Activated CD4-positive, alpha-beta T cell treated with anti-CD3 and anti-CD28 coated beads, Interleukin-2, amount 50 U/mL, for 4 hours (primary cell): Measurements from ENCODE around the gene TRIM40.
A peak's percentile ranks its signal among the peaks of the same experiment; 100 is the strongest.

Experiments used
- DNase-seq, 2 experiments: peaks; one replicate each; pipeline ENCODE4 v3.0.0-alpha.2; 2020

Gene TRIM40

DNA sequence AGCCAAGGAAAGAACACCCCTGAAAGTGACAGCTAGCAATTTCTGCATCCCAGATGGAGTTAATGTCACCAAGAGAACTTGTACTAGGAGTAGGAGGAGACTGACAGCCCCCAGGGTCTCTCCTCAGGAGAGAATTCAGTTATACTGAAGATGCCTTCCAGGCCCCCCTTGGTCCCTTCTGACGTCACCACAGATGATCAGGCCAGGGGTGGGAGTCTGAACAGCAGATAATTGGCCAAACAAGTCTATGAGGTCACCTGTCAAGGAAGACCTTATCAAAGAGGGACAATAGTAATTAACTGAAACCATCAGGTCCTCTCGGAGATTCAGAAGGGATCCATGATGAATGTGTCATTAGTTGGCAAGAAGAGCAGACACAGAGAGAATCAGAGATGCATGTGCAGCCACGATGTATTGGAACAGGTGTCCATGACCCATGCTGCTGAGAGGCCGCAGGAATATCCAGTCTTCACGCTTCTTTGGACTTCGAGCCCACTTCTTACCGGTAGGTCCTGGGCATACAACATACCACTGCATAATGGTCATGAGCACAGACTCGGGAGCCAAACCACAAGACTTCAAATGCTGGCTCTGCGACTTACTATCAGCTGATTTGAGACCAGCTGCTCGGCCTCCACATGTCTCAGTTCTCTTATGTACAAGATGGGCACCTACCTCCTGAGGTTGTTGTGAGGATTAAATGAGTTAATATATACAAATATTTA is 14.9 kb downstream of the TRIM40 start:
- no peak for DNase-seq

DNA sequence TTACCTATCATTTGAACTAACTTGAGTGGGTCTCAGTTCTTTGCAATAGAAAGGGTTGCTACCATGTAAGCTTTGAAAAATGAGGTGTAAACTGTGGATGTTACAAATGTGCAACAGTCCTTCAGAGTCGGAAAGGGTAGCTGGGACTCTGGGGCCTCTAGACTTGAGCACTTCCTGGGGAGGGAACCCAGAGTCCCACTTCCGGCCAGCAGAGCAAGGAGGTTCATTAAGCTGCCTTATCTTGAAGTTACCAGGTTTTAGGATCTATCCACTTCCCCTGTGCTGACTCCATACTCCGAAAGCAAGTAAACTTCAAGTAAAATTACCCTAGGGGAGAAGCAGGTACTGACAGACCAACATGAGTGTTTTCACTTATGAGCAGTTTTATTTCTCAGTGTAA is 15.6 kb downstream of the TRIM40 start:
- DNase-seq: no peak

DNA sequence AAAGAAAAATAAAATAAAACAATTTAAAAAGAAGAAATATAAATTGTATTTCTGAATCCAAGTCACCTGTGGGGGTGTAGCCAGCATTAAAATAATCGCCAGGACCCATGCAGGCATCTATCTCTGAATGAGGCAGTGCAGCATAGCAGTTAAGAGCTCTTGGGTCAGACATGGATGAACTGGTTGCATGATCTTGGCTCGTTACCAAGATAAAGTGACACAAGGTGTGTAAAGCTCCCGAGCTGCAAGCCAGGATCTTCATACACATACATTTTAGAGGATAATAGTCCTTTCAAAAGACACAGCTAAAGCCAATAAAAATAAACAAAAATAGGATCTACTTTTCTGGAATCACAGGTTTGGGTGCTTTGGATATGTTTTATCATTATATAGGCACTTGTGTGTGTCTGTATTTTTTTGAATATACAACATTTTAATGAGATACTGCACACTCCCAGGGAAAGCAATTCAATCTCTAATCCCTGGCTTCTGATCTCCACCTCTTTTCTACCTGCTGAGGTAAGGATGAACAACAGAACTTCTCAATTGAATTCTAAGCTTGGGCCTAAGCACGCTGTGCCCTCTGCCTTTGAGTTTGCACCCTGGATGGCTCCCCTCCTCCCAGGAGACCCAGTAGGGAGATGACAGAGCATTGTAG is 16.2 kb downstream of the TRIM40 start:
- DNase-seq: no peak

DNA sequence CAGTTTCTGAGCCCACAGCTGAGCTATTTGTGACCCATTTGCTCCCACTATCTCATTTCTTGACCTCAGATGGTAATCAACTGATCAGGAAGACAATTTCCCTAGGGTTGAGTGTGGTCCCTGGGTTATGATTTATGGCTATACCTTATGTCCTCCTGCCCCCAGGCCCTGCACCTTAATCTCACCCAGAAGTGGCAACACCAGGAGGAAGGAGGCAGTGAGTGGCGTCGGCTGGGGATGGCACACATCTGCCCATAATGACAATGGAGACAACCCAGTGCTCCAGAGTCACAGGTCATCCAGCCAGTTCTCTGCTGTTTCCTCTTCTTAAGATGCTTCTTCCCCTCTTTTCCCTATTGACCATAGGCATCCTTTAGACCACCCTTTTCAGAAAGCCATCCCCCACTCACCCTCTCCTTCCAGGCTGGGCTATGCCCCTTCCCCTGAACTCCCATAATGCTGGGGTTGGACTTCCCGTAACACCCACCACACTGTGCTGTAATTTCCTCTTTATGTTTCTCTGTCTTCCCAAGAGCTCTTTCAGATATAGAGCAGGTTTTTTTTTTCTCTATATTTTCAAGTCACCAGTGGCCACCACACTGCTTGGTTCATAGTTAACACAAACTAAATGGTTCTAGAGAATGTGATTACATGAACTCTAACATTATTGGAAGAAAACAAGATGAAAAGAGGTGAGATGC is 17.1 kb downstream of the TRIM40 start:
- DNase-seq: no peak

DNA sequence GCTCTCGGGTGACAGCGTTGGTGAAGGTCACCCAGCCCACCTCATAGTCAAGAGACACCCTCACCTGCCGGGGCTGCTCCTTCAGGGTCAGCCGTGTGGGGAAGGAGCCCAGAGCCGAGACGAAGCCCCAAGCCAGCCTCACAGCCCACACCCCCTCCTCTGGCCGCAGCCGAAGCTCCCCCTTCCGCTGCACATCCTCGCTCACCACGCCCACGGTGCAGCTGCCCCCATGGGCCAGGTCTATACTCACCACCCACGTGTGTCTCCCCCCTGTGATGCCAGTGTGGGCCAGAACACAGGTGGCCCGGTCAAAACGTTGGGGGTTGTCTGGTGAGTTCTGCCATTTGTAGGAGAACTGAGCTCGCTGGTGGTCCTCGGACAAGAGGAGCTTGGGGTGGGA is 18.1 kb downstream of the TRIM40 start:
- DNase-seq: no peak

DNA sequence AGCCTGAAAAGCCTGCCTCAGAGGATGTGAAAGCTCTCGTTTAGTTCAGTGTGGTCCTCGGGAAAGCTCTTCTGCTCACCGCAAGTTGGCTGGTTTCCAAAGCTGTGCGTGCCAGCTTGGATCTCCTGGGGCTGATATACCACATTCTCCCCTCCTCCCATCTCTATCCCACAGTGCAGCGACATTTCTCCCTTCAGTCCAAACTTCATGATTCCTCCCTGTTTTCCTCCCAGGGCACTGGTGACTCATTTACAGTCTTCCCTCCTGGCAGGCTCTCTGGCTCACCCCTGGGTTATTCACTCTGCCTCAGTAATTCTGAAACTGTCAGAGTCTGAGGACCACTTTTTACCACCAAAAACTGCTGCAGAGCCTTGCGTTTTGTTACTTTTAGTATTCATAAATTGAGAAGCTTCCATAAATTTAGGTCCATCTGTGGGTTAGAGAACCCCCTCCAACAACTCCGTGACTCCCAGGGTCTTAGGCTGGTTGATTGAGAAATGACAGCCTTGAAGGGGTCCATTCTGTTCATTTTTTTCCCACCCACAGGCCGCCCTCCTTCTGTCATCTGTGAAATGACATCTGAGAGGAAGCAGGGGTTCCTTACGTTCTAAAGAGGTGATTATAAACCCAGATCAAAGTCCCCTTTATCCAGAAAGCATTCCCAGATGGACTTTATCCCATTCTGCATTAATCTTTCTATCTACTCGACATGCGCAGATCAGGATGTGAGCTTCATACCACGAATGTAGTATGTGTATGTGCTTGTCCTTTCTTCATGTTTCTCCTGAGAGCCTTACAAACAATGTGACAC is 19.0 kb downstream of the TRIM40 start:
- DNase-seq: no peak

DNA sequence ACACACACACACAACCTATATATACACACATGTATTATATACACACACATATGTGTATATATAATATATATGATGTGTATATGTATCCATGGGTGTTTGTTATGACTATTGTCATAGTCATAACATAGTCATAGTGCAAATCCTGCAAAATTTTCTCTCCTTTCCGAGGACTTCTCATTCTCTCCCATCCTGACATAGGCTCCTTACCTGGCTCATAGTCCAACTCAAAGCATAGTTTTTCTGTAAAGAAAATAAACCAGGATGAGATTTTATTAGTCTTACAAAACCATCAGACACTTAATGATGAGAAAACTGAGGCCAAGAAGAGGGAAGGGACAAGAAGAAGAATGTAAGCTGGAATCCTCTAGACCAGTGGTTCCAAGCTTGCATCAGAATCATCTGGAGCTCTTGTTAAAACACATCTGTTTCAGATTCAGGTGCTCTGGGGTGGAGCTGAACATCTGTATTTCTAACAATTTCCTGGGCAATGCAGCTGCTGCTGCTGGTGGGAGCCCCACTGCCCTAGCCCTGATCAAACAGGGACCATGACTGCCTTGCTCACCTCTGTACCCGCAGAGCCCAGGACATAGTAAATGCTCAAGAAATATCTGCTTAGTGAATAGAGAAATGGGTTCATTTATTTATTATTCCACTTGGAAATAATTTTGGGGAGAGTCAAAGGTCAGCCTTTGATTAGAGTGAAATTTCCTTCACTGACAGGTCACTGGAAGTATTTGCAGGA is 19.8 kb downstream of the TRIM40 start:
- DNase-seq: no peak

DNA sequence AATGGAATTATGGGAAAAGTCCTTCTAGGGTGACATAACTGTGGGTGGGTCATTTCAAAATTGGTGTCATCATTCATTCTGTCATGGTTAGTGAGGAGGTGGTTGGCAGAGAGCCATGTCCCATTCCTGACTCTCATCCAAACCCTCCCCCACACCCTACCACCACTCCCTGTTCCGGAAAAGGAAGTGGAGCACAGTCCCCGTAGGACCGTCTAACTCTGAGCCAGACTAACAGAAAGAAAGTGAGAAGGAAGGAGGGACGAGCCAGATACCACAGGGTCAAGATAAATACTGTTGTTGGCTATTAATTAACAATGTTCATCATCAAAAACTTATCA is 20.3 kb downstream of the TRIM40 start:
- DNase-seq: no peak

DNA sequence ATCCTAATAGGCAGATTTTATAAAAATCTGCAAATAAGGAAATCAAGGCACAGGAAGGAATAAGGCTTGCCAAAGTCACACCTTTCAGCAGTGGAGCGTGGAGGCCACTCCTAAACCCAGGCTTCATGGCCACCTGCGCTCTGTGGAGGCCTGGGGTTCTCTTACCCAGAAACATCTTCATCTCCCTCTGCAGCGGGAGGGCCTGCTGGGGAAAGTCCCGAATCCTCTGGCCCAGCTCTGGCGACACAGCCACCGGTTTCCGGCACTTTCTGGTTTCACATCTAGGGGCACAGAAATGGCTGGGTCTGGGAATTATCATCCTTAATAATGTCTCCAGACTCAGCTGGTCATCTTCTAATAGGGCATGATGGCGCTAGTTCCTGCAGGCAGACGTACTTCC is 20.8 kb downstream of the TRIM40 start:
- DNase-seq: no peak

DNA sequence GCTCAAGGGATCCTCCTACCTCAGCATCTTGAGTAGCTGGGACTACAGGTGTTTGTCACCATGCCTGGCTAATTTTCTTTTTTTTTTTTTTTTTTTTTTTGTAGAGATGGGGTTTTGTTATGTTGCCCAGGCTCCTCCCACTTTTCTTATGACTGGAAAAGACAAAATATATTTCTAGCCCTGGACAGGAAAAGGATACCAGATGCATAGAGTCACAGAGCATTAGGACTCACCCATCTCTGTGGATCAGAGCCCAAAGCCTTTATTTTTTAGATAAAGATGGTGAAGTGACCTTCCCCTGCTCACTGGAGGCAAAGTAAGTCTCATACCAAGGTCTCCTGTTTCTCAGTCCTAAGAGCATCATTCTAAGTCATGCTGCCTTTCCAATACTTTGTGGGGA is 21.6 kb downstream of the TRIM40 start:
- no peak for DNase-seq

DNA sequence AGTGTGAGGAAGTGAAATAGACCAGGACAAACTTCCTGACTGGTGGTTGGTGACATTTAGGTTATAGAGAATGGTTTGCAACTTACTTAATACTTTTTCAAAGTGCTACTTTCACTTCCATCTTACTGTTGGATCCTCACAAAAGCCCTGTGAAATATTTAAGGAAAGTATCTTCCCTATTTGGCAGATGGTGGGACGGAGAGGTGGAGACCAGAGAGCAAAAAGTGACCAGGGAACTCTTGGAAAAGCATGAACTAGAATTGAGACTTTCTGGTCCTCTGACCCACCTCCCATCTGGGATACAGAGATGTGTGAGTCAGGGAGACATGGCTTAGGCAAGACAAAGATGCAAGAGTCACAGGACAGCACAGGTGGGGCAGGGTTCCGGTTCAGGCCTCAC is 22.1 kb downstream of the TRIM40 start:
- no peak for DNase-seq

DNA sequence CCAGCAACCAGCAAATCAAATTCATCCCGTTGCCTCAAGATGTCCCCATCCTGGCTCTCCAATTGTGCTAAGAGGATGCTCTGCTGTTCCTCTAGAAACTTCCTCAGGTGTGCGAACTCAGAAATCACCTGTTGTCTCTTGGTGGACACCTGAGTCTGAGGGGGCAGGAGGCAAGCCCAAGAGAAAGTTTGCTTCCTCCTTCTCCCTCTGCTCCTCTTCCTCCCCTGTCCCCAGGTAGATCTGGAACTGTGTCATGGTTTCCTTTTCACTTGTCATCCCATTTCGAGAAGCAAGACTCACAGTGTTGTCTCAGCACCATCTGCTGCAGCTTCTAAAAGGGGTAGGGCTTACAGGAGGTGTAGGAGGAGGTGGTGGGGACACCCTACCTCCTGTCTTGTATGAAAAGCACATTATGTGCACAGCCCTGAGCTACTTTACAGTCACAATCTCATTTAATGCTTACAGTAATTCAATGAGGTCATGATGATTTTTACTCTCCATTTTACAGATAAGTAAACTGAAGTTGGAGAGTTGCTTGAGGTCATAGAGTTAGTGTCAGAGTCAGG is 22.6 kb downstream of the TRIM40 start:
- DNase-seq: no peak

DNA sequence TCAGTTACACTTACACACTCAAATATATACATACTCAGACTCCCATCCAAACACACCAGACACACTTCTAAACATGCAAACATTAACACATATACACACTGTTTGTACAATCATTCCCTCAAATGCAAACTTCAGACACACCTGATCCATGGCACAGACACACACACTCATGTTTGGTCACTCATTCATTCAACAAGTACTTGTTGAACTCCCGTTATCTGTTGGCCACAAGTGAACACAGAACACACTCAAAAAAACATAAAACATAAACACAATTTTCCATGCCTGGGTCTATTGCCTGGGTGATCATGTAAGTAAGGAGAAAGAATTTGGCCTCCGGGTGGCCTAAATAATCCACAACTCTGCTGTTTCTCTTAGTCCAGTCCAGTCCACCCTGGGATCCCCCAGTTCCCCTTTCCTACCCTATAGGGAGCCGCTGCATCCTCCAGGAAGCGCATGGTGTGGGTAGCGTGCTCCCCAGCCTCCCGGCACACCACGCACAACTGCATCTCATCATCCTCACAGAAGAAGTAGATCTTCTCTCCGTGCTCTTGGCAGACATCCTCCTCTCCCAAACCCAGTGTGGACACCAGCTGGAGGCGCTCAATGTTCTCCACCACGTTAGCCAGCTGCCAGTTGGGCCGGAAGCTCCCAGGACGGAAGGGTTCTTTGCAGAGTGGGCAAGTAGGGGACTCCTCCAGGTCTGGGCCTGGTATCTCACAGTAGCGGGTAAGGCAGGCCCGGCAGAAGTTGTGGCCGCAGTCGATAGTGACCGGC is 24.3 kb downstream of the TRIM40 start:
- no peak for DNase-seq

DNA sequence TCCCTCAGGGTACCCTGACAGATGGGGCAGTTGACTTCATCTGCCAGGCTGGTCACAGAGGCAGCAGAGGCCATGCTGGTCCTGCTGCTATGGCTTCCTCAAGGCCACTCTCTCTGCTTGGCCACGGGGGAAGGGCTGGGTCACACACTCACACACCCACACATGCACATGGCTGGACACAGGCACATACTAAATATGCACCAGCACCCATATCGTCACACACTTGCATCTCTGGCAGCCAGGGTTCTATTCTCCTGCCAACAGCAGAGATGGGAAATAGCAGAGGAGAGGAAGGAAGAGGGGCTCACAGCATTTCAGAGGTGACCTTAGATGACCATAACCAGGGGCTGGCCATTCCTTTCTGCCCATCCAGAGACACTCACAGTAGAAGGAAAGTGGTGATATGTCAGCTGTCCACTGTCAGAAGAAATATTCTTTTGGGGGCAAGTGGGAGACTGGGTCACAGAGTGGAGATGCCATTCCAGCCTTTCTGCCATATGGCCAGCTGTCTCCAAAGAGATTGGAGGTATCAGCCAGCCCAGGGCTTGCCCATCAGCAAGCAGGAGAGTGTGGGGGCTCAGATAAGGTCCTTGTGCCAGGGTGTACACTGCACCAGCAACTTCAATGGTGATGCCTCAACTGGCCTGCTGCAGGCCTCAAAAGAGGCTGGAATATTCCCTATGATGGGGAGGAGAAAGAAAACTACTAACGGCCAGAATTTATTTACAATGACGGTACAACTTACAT is 25.0 kb downstream of the TRIM40 start, which contains the start of gene TRIM10:
TSS of gene TRIM10 (minus strand) at position 427 of the 747 bp plus-strand sequence. CDS start at position 74, 353 bp downstream.
- no peak for DNase-seq

DNA sequence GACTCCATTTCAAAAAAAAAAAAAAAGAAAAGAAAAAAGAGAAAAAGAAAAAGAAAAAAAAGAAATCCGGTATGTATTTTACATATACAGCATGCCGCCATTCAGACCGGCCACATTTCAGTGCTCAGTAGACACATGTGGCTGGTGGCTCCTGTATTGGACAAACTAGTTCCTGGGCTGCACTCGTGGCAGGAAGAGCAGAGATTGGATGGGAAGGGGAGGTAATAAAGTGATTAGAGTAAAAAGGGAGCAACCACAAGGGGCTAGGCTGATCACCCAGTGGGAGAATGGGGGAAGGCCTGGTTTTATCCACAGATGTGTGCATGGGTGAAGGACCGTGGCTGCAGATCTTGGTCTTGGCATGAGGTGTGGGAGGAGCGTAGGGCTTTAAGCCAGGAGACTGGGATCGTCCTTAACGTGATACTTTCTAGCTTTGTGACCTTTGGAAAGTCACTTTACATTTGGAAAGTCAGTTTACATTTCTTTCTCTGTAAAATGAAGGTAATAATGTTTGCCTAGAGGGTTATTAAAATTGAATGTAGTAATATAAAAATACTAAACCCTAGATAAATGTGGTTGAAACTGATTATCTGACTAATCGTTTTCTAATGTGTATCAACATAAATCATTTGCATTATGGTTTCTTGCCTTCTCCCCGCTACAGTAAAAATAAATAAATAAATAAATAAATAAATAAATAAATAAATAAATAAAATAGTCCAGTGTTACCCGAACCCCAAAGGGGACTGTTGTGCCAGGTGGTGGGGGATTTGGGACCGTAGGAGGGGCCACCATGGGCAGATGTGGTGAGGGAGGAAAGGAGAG is 26.5 kb downstream of the TRIM40 start:
- no peak for DNase-seq

DNA sequence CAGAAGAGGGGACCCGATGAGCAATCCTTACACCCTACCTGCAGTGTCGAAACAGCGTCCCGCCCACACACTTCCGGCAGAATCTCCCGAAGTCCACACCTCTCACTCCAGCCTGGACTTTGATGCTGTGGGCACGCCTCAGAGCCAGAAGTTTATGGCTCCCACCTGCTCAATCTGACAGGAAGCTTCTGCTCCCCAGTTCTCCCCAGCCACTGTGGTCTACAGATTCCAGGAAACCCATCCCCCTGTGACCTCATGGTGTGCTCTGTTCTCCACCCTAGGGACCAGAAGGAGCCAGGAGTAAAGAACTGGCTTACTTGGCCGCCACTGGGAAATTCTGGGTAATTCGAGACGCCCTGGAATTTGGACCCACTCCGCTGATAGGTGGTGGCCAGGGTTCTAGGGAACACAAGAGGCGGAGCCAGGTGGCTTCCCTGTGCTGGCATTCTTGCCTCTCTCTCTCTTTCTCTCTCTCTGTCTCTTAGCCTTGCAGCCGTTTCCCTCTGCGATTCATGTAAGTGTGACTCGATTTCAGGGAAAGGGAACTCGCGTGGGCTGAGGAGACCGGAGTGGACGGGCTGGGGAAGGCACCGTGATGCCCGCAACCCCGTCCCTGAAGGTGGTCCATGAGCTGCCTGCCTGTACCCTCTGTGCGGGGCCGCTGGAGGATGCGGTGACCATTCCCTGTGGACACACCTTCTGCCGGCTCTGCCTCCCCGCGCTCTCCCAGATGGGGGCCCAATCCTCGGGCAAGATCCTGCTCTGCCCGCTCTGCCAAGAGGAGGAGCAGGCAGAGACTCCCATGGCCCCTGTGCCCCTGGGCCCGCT is 27.4 kb downstream of the TRIM40 start, which contains the start of gene TRIM15:
TSS of gene TRIM15 (plus strand) at position 457 of the 828 bp plus-strand sequence. CDS start at position 596, 139 bp downstream.
- DNase-seq: peak; percentile 18 to 26

DNA sequence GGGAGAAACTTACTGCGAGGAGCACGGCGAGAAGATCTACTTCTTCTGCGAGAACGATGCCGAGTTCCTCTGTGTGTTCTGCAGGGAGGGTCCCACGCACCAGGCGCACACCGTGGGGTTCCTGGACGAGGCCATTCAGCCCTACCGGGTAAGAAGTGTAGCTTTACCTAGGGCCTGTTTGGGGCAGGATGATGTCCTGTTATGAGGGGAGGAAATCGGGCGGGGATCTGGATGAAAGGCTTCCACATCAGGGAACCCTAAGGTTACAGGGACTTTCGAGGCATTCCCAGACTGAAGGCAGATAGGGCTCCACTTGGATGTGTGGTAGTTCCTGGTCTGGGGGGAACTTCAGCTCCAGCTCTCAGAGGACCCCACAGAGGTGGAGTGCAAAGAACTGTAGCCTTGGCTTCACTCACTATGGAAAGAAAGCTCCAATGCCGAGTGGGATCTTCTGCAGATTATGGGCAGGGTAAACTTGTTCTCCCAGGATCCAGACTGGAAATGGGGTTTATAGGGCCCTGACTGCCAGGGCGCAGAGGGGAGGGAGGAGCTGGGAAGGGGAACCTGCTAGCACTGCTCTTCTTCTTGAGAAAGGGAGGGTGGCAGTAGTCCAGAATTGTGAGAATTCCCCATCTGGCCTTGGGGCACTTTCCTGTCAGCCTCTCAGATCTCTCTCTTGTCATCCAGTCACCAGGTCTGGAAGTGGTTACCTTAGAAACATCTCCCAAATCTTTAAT is 28.1 kb downstream of the TRIM40 start:
- no peak for DNase-seq

DNA sequence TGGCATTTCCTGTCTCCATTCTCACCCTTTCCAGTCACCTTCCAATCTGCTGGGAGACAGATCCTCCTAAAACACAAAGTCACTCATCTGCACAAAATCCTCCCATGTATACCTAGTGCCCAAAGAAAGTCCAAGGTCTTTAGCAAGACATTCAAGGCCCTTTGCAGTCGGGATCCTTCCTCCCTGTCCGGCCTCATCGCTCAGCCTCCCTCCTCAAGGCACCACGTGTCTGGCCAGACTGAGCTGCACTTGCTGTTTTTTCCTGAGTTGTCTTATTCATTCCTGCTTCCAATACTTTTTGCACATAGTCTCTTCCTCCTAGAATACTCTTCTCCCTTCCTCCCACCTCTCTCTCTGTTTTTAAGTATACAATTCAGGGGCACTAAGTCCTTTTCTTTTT is 28.8 kb downstream of the TRIM40 start:
- no peak for DNase-seq
